ENCODE data around the gene FAM163B. TPM values are rescaled to one million over a fixed set of nuclear protein-coding genes. Genes with fewer than 3 reads are reported as not detected.

The FAM163B gene
- total RNA-seq, 2 experiments from 2014 or later: not detected

GRCh38 chr9:133589454-133590227 is 19.5 kb downstream of the FAM163B start:
- no peaks in the 10 kb centered on the region for H3K36me3 Mint-ChIP-seq
- intact Hi-C loops (cut with micrococcal nuclease): loop anchor here (1.0 kb wide), 1 partner anchor 137 kb away; no protein-coding TSS in a partner anchor
- CTCF ChIA-PET: interaction anchor here (0.6 to 3.8 kb wide), 21 partner anchors 7 to 404 kb away, joined by 3 to 16 read pairs (median 4); partner anchors contain the start of genes DBH and SARDH

GRCh38 chr9:133587466-133587865 is 21.7 kb downstream of the FAM163B start:
- POLR2A ChIA-PET: no interaction called here
- Mint-ChIP-seq H3K27me3 (peaks cover 19% of the 10 kb centered on the region), H3K4me3 (no peak overlapping the region), H3K27ac (no peak overlapping the region), H3K36me3 (no peaks in the 10 kb centered on the region), H3K9me3 (peaks cover 3% of the 10 kb centered on the region), H3K4me1 (ENCODE audit: low read depth) (no peaks in the 10 kb centered on the region)
- CTCF ChIA-PET: no interaction called here
- DNase-seq: no peak
- intact Hi-C loops (cut with micrococcal nuclease): no loop called here

More at GRCh38 chr9:133589454-133590227, 19.5 kb downstream of the FAM163B start:
- H3K9me3 Mint-ChIP-seq: peaks cover 3% of the 10 kb centered on the region
- no peak overlapping the region for H3K27ac Mint-ChIP-seq
- H3K4me3 Mint-ChIP-seq: no peak overlapping the region
- DNase-seq: peak; percentile 56
- peaks cover 9% of the 10 kb centered on the region for H3K27me3 Mint-ChIP-seq
- POLR2A ChIA-PET: no interaction called here
- H3K4me1 Mint-ChIP-seq (ENCODE audit: low read depth): no peaks in the 10 kb centered on the region

- peaks cover 3% of the 10 kb centered on the region for H3K9me3 Mint-ChIP-seq
- CTCF ChIA-PET: no interaction called here
- H3K27ac Mint-ChIP-seq: no peak overlapping the region
- intact Hi-C loops (cut with micrococcal nuclease): no loop called here
- POLR2A ChIA-PET: no interaction called here
- no peak overlapping the region for H3K4me3 Mint-ChIP-seq
- H3K27me3 Mint-ChIP-seq: peaks cover 22% of the 10 kb centered on the region
- H3K36me3 Mint-ChIP-seq: no peaks in the 10 kb centered on the region
- no peaks in the 10 kb centered on the region for H3K4me1 Mint-ChIP-seq (ENCODE audit: low read depth)
- DNase-seq: no peak
Observed at GRCh38 chr9:133587051-133587450, 22.1 kb downstream of the FAM163B start.

- intact Hi-C loops (cut with micrococcal nuclease): no loop called here
- CTCF ChIA-PET: no interaction called here
Observed at GRCh38 chr9:133585481-133586351, 23.5 kb downstream of the FAM163B start.

DNA sequence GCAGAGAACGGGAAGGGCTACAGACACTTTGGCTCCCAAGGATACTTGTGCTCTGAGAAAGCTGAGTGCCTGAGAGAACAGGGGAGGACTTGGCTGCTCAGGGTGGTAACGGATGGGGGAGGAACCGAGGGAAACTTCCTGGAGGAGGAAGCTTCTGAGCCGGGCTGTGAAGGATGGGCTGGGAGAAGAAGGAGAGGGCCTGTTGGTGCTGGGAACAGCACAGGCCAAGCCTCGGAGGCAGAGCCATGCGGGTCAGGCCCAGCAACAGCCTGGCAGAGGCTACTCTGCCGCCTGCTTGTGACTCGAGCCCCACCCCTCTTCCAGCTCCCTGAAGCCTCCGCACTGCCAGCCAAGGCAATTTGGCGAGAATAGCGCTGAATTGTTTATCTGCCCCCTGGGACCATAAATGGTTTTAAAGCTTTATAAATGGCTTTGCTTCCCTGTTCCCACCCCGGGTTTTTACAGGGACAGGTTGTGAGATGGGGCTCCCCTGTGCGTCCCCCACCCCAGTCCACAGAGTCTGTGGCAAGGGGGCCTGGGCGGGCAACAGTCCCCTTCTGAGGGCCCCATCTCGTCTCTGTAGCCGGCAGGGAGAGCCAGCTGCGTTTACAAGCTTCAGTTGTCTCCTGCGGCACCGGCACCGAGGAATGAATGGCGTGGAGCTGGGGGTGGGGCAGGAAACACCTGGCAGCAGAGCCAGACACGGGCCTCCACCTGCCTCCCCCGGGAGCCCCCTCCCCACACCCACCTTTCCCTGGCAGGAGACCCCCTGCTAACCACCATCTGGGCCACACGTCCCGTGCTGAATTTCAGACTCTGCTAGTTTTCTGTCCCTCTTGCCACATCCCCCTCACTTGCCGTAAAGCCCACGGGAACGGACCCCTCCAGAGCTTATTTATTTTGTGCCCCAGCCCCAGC is 24.4 kb downstream of the FAM163B start:
- no peaks in the 10 kb centered on the region for H3K36me3 Mint-ChIP-seq
- H3K27ac Mint-ChIP-seq: no peak overlapping the region
- intact Hi-C loops (cut with micrococcal nuclease): no loop called here
- DNase-seq: no peak
- POLR2A ChIA-PET: no interaction called here
- no peaks in the 10 kb centered on the region for H3K4me1 Mint-ChIP-seq (ENCODE audit: low read depth)
- H3K9me3 Mint-ChIP-seq: peaks cover 3% of the 10 kb centered on the region
- H3K4me3 Mint-ChIP-seq: no peak overlapping the region
- CTCF ChIA-PET: no interaction called here
- H3K27me3 Mint-ChIP-seq: peaks cover 31% of the 10 kb centered on the region

More at GRCh38 chr9:133585481-133586351, 23.5 kb downstream of the FAM163B start:
- H3K9me3 Mint-ChIP-seq: peaks cover 3% of the 10 kb centered on the region
- no peak overlapping the region for H3K4me3 Mint-ChIP-seq
- no peaks in the 10 kb centered on the region for H3K4me1 Mint-ChIP-seq (ENCODE audit: low read depth)
- DNase-seq: no peak
- no peaks in the 10 kb centered on the region for H3K36me3 Mint-ChIP-seq
- H3K27ac Mint-ChIP-seq: no peak overlapping the region
- peaks cover 28% of the 10 kb centered on the region for H3K27me3 Mint-ChIP-seq
- POLR2A ChIA-PET: no interaction called here

DNA sequence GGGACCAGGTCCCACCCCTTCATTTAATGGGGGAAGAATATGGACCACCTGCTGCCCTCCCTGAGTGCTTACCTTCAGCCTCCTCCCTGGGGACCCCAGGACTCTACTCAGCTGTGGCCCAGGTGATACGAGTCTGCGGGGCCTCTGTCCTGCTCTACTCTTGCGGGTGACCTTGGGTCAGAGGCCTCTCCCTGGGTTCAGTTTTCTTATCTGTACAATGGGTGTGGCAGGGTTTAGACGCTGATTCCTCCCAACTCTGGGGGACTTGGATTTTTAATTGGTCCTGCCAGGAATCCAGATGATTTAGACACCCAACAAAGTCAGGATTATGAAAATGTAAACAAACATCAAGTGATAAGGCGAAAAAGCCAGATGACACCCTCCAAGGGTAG is 25.0 kb downstream of the FAM163B start:
- Mint-ChIP-seq H3K9me3 (peaks cover 3% of the 10 kb centered on the region), H3K4me1 (ENCODE audit: low read depth) (no peaks in the 10 kb centered on the region), H3K27ac (no peak overlapping the region), H3K36me3 (no peaks in the 10 kb centered on the region), H3K4me3 (no peak overlapping the region), H3K27me3 (peaks cover 34% of the 10 kb centered on the region)
- intact Hi-C loops (cut with micrococcal nuclease): no loop called here
- DNase-seq: no peak
- ChIA-PET CTCF (no interaction called here), POLR2A (no interaction called here)

DNA sequence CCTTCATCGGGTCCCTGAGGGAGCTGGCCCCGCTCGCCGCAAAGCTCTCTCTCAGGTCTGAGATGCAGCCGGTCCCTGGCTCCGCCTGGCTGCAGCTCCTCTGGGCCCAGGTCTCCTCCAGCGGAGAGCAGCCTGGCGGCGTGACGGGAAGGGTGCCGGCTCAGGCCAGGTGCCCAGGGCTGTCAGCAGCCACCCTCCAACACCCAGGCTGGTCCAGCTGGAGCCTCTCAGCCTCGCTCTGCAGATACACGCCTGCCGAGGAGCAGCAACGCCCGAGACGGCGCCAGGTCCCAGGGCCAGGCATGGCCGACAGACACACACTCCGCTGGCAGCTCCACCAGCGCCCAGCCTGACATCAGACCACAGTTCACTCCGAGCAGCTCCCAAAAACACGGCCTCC is 25.6 kb downstream of the FAM163B start:
- intact Hi-C loops (cut with micrococcal nuclease): no loop called here
- CTCF ChIA-PET: no interaction called here
- no peak for DNase-seq
- Mint-ChIP-seq H3K27me3 (peaks cover 34% of the 10 kb centered on the region), H3K9me3 (peaks cover 3% of the 10 kb centered on the region), H3K4me3 (no peak overlapping the region), H3K36me3 (no peaks in the 10 kb centered on the region), H3K4me1 (ENCODE audit: low read depth) (no peaks in the 10 kb centered on the region), H3K27ac (no peak overlapping the region)
- POLR2A ChIA-PET: no interaction called here

GRCh38 chr9:133583111-133583510 is 26.1 kb downstream of the FAM163B start:
- H3K27me3 Mint-ChIP-seq: peaks cover 38% of the 10 kb centered on the region
- H3K36me3 Mint-ChIP-seq: no peaks in the 10 kb centered on the region
- intact Hi-C loops (cut with micrococcal nuclease): no loop called here
- no peaks in the 10 kb centered on the region for H3K9me3 Mint-ChIP-seq
- no peak for DNase-seq
- CTCF ChIA-PET: no interaction called here
- H3K4me1 Mint-ChIP-seq (ENCODE audit: low read depth): no peaks in the 10 kb centered on the region
- H3K4me3 Mint-ChIP-seq: no peak overlapping the region
- POLR2A ChIA-PET: no interaction called here
- H3K27ac Mint-ChIP-seq: no peak overlapping the region

GRCh38 chr9:133582501-133583045 is 26.6 kb downstream of the FAM163B start:
- ChIA-PET POLR2A (no interaction called here), CTCF (no interaction called here)
- Mint-ChIP-seq H3K27me3 (peaks cover 42% of the 10 kb centered on the region), H3K36me3 (no peaks in the 10 kb centered on the region), H3K4me3 (no peak overlapping the region), H3K4me1 (ENCODE audit: low read depth) (no peaks in the 10 kb centered on the region), H3K9me3 (no peaks in the 10 kb centered on the region), H3K27ac (no peak overlapping the region)
- no peak for DNase-seq
- intact Hi-C loops (cut with micrococcal nuclease): no loop called here

DNA sequence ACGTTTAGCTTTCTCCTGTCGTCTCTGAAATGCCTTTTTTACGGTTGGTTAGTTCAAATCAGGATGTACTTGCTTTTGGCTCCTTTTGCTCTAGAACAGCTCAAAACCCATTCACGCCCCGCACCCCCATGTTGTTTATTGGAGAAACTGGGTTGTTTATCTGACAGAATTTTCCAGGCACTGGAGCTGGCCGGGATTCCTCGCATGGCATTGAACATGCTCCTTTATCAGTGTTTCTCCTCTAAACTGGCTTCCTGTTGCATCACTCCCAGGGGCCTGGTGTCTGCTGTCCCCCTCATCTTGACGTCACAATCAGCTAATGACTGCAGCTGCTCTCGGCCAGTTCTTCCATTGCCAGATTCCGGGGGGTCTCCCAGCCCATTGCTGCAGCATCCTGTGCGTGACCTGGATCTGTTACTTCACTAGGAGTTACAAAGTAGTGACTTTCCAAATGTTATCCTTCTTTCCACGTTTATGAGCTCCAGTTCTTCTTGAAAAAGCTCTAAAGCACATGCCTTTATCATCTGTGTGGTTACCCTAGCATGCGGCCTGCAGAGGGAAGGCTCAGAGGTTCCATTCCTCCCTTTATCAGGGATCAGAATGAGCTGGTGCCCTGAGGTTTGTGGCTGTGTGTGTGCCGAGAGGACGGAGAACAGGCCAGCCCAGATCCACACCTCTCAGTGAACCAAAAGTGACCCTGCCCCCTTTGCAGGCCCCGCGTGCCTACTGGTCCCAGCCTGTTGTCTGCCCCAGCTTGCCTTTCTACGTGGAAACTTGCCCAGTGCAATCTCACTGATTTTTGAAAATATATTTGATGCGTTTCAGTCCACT is 27.5 kb downstream of the FAM163B start:
- Mint-ChIP-seq H3K4me1 (ENCODE audit: low read depth) (peaks cover 3% of the 10 kb centered on the region), H3K9me3 (no peaks in the 10 kb centered on the region), H3K36me3 (no peaks in the 10 kb centered on the region), H3K27me3 (peaks cover 46% of the 10 kb centered on the region), H3K27ac (no peak overlapping the region), H3K4me3 (no peak overlapping the region)
- POLR2A ChIA-PET: no interaction called here
- intact Hi-C loops (cut with micrococcal nuclease): no loop called here
- CTCF ChIA-PET: interaction anchor here (1.2 kb wide), 1 partner anchor 90 kb away, joined by 3 read pairs; no protein-coding TSS in a partner anchor
- no peak for DNase-seq

- Mint-ChIP-seq H3K27me3 (peaks cover 50% of the 10 kb centered on the region), H3K4me1 (ENCODE audit: low read depth) (peaks cover 3% of the 10 kb centered on the region), H3K4me3 (no peak overlapping the region), H3K36me3 (no peaks in the 10 kb centered on the region), H3K27ac (no peak overlapping the region), H3K9me3 (no peaks in the 10 kb centered on the region)
- CTCF ChIA-PET: interaction anchor here (1.2 to 1.3 kb wide), 2 partner anchors 16 to 90 kb away, joined by 3 read pairs; no protein-coding TSS in a partner anchor
- POLR2A ChIA-PET: interaction anchor here (0.6 kb wide), 2 partner anchors 15 to 136 kb away, joined by 4 read pairs; no protein-coding TSS in a partner anchor
- intact Hi-C loops (cut with micrococcal nuclease): no loop called here
- DNase-seq: no peak
Observed at GRCh38 chr9:133581011-133581410, 28.2 kb downstream of the FAM163B start.
